HepG2 (cell line): ENCODE data around the gene NCCRP1.

Experiments
- BHLHE40 ChIP-seq: IDR thresholded peaks from 2 replicates; pipeline ENCODE4 v1.6.1; 2011; ENCODE audit warnings: low read length, improper control_type of control experiment
- GFI1 ChIP-seq: sonication (generic); formaldehyde crosslinking; IDR thresholded peaks from 2 replicates; pipeline ENCODE4 v1.5.0; 2020; ENCODE audit warnings: missing genetic modification reagents, mild to moderate bottlenecking, borderline replicate concordance
- SMARCE1 ChIP-seq: fragments of 450-650 bp; IDR thresholded peaks from 2 replicates; pipeline ENCODE4 v1.6.1; 2017; ENCODE audit warnings: borderline replicate concordance
- ZNF569 ChIP-seq: sonication (generic); formaldehyde crosslinking; IDR thresholded peaks from 2 replicates; pipeline ENCODE4 v1.5.0; 2020; ENCODE audit warnings: mild to moderate bottlenecking, missing genetic modification reagents, moderate library complexity, borderline replicate concordance
- TF ChIP-seq, protein P1 (sequence below): IDR thresholded peaks from 2 replicates; pipeline ENCODE4 v1.6.1; 2016; ENCODE audit warnings: low read depth
- TF ChIP-seq, protein P2 (sequence below): sonication (generic); formaldehyde crosslinking; conservative IDR thresholded peaks from 2 replicates; pipeline ENCODE4 v1.5.0; 2020; ENCODE audit warnings: missing genetic modification reagents

GRCh38 chr19:39186391-39186790 is 10.4 kb upstream of the NCCRP1 start:
- TF ChIP-seq, protein P1, sequence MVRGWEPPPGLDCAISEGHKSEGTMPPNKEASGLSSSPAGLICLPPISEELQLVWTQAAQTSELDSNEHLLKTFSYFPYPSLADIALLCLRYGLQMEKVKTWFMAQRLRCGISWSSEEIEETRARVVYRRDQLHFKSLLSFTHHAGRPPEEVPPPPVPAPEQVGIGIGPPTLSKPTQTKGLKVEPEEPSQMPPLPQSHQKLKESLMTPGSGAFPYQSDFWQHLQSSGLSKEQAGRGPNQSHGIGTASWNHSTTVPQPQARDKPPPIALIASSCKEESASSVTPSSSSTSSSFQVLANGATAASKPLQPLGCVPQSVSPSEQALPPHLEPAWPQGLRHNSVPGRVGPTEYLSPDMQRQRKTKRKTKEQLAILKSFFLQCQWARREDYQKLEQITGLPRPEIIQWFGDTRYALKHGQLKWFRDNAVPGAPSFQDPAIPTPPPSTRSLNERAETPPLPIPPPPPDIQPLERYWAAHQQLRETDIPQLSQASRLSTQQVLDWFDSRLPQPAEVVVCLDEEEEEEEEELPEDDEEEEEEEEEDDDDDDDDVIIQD, result no peak
- TF ChIP-seq GFI1 (CRISPR knock-in tag) (no peak), SMARCE1 (no peak), BHLHE40 (no peak), ZNF569 (CRISPR knock-in tag) (no peak)
- TF ChIP-seq, protein P2, sequence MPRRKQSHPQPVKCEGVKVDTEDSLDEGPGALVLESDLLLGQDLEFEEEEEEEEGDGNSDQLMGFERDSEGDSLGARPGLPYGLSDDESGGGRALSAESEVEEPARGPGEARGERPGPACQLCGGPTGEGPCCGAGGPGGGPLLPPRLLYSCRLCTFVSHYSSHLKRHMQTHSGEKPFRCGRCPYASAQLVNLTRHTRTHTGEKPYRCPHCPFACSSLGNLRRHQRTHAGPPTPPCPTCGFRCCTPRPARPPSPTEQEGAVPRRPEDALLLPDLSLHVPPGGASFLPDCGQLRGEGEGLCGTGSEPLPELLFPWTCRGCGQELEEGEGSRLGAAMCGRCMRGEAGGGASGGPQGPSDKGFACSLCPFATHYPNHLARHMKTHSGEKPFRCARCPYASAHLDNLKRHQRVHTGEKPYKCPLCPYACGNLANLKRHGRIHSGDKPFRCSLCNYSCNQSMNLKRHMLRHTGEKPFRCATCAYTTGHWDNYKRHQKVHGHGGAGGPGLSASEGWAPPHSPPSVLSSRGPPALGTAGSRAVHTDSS (CRISPR knock-in tag), result no peak
